Pancreas (tissue), 10 donors: ENCODE results near the gene FLYWCH2. TPM values are rescaled to one million over a fixed set of nuclear protein-coding genes. Genes with fewer than 3 reads are reported as not detected.
A peak's percentile ranks its signal among the peaks of the same experiment; 100 is the strongest.

ENCODE experiments used
- ATAC-seq, 4 donors: fragments of 200-7000 bp; cut with Tn5 transposase; one replicate each; pipeline versions ENCODE4 v1.8.0 to v1.9.1; 2020; ENCODE audit warnings: mild to moderate bottlenecking in 4 of 4, moderate library complexity in 4 of 4
- DNase-seq, 6 donors: peaks; one replicate each; pipeline ENCODE4 v3.0.0-alpha.2; 2020
- FAIRE-seq: peaks from 2 replicates; lab custom pipeline; 2012; peaks lifted over from hg19 to GRCh38; lab: Jason Lieb, UNC
- H3K27ac ChIP-seq, 4 donors: fragments of 200-600 bp; sonication (generic); 1 replicate in 3 of 4; 2 replicates in 1 of 4; pipeline versions ENCODE4 v1.5.0 to v1.8.0; 2020
- H3K27me3 ChIP-seq, 4 donors: fragments of 200-600 bp; one replicate each; pipeline ENCODE4 v1.8.0; 2021
- H3K36me3 ChIP-seq, 3 donors: fragments of 200-600 bp; sonication (generic) in 1 of 3; one replicate each; pipeline versions ENCODE4 v1.5.0 to v1.8.0; 2020 to 2021
- H3K4me1 ChIP-seq, 3 donors: fragments of 200-600 bp; one replicate each; pipeline ENCODE4 v1.8.0; 2021
- H3K4me3 ChIP-seq, 4 donors: fragments of 200-600 bp; sonication (generic) in 2 of 4; one replicate each; pipeline versions ENCODE4 v1.5.0 to v1.8.0; 2020 to 2021
- H3K9me3 ChIP-seq, 4 donors: fragments of 200-600 bp; one replicate each; pipeline ENCODE4 v1.8.0; 2021
- CTCF ChIP-seq, 4 donors: fragments of 200-600 bp; sonication (generic) in 3 of 4; IDR thresholded peaks; one replicate each; pipeline versions ENCODE4 v1.5.0 to v1.8.0; 2021; ENCODE audit warnings: antibody characterized with exemption in 4 of 4
- WGBS, 2 donors: extraction: QIAGEN DNeasy Blood & Tissue Kit; methylation state at CpG; one replicate each; pipeline ENCODE4 v1.1.7; 2013; 5-methylcytosine and 5-hydroxymethylcytosine counted together
- intact Hi-C, 3 donors: fragments of 100-400 bp; cut with DNase I; formaldehyde crosslinking; loops; one replicate each; pipeline versions ENCODE4 v1.11.1 to v1.14.2; 2022
- polyA plus RNA-seq, 2 donors: library from polyadenylated mRNA; stranded (reverse); fragments of 200-250 nt; gene quantifications; one replicate each; pipeline ENCODE4 v1.2.3, GENCODE V29; 2013
- total RNA-seq, 6 donors: library from RNA; stranded (reverse); fragmentation: NEBNext Ultra II Directional in 4 of 6; extraction: Animal tissue kit (Norgen Biotek cat#: 25700) in 4 of 6; gene quantifications; one replicate each; pipeline versions ENCODE4 v1.2.1 to v1.2.4, GENCODE V29; 2021 to 2023
- donor health status: healthy with polysubstance abuse.
- donor health status: DM: no; HTN: no; CAD: no; lungs with moderate emphysema.
- donor health status: DM: no; HTN: no; CAD: no.
- donor health status: control.
- donor health status: control.
- donor health status: Bipolar disorder and iron deficiency.
- donor health status: DM: yes; HTN: yes; CAD: no.
- donor health status: DM: no; HTN: no; CAD: no.
- donor health status: DM: no; HTN: no; CAD: no.
- donor health status: DM: yes; HTN: yes; CAD: no.

Gene FLYWCH2
- total and polyA plus RNA-seq, 8 donors, result 5.8 to 26.1 (median 8.4) TPM

DNA sequence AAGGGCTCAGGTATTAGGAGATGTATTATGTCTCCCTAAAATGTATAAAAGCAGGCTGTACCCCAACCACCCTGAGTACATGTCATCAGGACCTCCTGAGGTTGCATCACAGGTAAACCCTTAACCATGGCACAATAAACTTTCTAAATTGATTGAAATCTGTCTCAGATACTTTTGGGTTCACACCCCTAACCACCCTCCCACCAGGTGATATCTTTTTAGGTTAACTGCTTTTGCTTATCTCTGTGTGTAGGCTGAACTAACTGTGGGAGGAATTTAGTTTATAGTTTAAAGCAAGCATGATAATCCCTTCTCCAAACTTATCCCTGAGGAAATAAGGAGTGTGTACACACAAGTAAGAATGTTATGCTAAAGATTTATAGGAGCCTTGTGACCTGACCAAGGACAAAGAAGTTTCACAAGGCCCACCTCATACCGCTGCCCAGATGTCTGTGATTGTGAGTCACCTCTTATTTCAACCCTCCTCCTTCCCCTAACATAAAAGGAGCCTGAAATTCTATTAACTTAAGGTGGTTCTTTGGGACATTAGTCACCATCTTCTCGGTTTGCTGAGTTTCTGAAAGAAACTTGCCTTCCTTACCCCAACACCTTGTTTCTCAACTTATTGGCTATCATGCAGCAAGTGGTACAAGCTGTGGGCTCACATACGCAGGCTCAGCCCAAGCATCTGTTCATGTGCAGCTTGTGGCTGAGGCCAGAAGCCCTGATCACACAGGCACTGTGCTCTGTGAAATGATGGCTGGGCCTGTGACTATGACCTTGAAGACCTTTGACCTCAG, 36.3 kb upstream of the FLYWCH2 start:
- no peaks in the 10 kb centered on the region for H3K9me3 ChIP-seq
- no peak for ATAC-seq
- intact Hi-C loops, result no loop called here
- no peak overlapping the region for H3K4me3 ChIP-seq
- DNase-seq, result peak in 1 of 6 donors; percentile 18
- no peaks in the 10 kb centered on the region for H3K27me3 ChIP-seq
- H3K27ac ChIP-seq, result no peak overlapping the region
- 61 to 68% methylated on average over 3 of the region's 3 CpGs for WGBS, 2 donors
- no peak for FAIRE-seq
- no peak for TF ChIP-seq CTCF (IDR thresholded peaks at IDR 0.05)
- no peaks in the 10 kb centered on the region for H3K36me3 ChIP-seq
- peaks cover 0 to 5% (median 0%) of the 10 kb centered on the region in 3 donors for H3K4me1 ChIP-seq

DNA sequence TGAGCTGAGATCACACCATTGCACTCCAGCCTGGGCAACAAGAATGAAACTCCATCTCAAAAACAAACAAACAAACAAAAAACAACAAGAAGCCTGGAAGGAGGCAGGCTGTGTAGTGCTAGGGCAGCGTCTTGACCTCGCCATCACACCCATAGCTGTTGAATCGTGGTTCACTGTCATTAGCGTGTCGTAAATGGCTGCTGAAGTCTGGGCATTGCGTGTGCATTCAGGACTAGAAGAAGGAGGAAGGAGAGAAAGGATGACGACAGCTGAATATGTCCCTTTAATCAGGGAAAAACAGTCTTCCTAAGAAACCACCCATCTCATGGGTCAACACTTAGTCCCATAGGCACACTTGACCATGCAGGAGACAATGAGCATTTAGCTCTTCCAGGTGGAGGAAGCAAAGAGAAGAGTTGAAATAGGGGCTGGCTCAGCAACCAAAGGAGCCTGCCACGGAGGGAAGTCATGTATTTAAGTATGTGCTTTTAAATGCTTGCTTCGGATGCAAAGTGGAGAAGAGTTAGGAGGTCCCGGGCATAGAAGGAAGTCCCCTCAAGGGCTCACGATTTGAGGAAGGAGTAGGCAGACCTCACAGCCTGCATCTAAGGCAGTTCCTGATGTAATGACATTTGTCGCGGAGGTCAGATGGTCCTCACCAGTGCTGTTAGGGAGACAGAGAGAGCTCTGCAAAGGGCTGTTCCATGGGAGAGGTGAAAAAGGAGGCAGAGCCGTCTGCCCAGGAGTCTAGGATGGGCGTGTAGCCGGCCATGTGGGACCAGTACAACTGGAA, 33.9 kb upstream of the FLYWCH2 start:
- H3K27ac ChIP-seq, result no peak overlapping the region
- DNase-seq (no peak), FAIRE-seq (no peak), ATAC-seq (no peak)
- H3K9me3 ChIP-seq, result no peaks in the 10 kb centered on the region
- H3K4me3 ChIP-seq, result no peak overlapping the region
- 62 to 74% methylated on average over 16 of the region's 16 CpGs for WGBS, 2 donors
- H3K27me3 ChIP-seq, result no peaks in the 10 kb centered on the region
- H3K36me3 ChIP-seq, result no peaks in the 10 kb centered on the region
- no peak for TF ChIP-seq CTCF (IDR thresholded peaks at IDR 0.05)
- no peaks in the 10 kb centered on the region for H3K4me1 ChIP-seq
- intact Hi-C loops, result no loop called here

GRCh38 chr16:2852003-2852730, 30.8 kb upstream of the FLYWCH2 start:
- TF ChIP-seq CTCF (IDR thresholded peaks at IDR 0.05), result no peak
- intact Hi-C loops, result no loop called here
- Histone ChIP-seq H3K9me3 (no peaks in the 10 kb centered on the region), H3K4me3 (no peak overlapping the region), H3K27ac (no peak overlapping the region), H3K27me3 (no peaks in the 10 kb centered on the region), H3K36me3 (no peaks in the 10 kb centered on the region), H3K4me1 (no peaks in the 10 kb centered on the region)
- DNase-seq, result peak in 1 of 6 donors; percentile 38
- 86 to 89% methylated on average over 15 to 16 of the region's 16 CpGs for WGBS, 2 donors
- no peak for ATAC-seq
- no peak for FAIRE-seq

- FAIRE-seq (no peak), DNase-seq (peak in 1 of 6 donors; percentile 53)
Observed at GRCh38 chr16:2852731-2853507, 30.1 kb upstream of the FLYWCH2 start.

More at GRCh38 chr16:2852731-2853507, 30.1 kb upstream of the FLYWCH2 start:
- Histone ChIP-seq H3K36me3 (no peaks in the 10 kb centered on the region), H3K4me3 (no peak overlapping the region), H3K27me3 (no peaks in the 10 kb centered on the region), H3K4me1 (no peaks in the 10 kb centered on the region), H3K27ac (no peak overlapping the region), H3K9me3 (no peaks in the 10 kb centered on the region)
- no peak for TF ChIP-seq CTCF (IDR thresholded peaks at IDR 0.05)
- ATAC-seq, result no peak
- 70 to 74% methylated on average over 54 to 56 of the region's 56 CpGs for WGBS, 2 donors
- intact Hi-C loops, result no loop called here
